ENCODE results near the gene TMEM131.

Gene TMEM131

DNA sequence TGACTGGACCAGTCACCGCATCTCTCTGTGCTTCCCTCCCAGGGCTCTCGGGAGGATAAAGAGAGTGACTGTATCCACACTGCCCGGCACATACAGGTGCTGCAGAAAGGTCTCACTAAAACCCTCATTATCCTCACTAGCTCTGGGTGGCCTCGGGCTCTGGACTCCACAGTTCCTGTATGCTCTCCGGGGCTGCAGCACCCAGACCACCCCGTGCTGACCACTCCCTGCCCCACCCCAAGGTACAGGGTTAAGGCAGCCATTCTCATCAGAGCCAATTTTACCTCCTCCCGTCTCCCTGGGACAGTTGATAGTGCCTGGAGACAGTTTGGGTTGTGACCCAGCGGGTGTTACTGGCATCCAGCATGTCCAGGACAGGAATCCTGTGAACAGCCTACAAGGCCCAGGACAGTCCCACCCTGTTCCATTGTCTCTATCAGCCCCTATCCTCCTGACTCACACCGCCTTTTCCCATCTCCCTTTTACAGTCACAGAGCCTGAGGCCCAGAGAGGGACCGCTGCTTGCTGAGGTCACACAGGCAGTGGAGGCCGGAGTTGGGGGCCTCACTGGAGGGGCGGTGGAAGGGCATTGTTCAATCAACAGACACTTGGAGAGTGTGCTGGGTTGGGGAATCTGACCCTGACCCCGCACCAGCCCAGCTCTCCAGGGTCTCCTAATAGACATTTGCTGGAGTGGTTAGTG, 280.6 kb downstream of the TMEM131 start:
- no peak for DNase-seq

DNA sequence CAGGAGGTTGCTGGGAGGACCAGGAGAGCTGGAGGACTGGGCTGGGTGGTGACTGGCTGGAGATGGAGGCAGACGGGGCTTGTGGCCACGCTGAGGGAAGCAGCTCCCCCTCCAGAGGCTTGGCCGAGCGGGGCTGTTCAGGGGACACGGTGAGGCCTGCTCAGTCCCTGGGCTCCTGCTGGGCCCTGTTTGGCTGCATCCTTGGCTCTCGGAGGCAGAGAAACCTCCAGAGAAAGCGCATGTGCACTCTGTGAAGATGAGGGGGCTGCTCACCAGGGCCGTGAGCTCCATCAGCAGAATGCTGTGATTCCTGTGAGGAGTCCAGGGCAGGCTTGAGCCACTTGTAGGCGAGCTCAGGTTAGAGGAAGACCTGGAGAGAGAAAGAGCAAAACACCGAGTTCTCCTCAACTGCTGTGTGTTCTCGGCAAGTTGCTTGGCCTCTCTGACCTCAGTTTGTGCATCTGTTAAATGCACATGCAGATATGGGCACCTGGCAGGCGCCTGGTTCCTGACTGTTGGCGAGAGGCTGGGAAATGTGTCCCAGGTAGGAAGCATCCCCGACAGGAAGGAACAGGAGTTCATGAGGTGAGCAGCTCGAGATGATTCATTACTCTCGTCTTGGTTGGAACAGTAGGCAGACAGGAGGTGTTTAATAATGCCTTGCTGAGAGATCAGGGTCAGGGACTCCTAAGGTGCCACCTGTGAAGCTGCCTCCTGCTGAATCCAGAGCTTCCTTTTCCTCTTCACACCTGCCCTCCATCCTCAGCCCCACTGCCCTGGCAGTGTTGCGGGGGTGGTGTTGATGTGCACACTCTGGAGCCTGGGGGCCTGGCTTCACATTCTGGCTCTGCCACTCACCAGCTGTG, 281.4 kb downstream of the TMEM131 start:
- H2AFZ ChIP-seq (ENCODE audit: low read depth, low read length), result no peak overlapping the region
- WGBS, result 84% methylated on average over 17 of the region's 17 CpGs
- peak overlapping the region; percentile 41 for H2BK15ac ChIP-seq (ENCODE audit: low read depth, poor library complexity, severe bottlenecking)
- H4K8ac ChIP-seq (ENCODE audit: low read length), result peak overlapping the region; percentile 96
- no peak overlapping the region for H3K9ac ChIP-seq (ENCODE audit: low read length)
- H3K4me1 ChIP-seq (ENCODE audit: control insufficient read depth, insufficient read depth, low read depth, low read length), result peaks cover 2% of the 10 kb centered on the region
- no peaks in the 10 kb centered on the region for H3K79me1 ChIP-seq (replicated peaks; ENCODE audit: low read length, poor library complexity, severe bottlenecking)
- no peak overlapping the region for H3K4me2 ChIP-seq (ENCODE audit: low read length, poor library complexity, severe bottlenecking)
- no peak overlapping the region for H3K4ac ChIP-seq (ENCODE audit: low read depth in 1 of 2, low read length in 2 of 2)
- no peak overlapping the region for H3K4me3 ChIP-seq (ENCODE audit: insufficient read depth in 1 of 2, low read depth in 1 of 2, low read length in 2 of 2)
- H3K9me3 ChIP-seq (ENCODE audit: control insufficient read depth, low read length), result no peaks in the 10 kb centered on the region
- peak overlapping the region in 1 of 2 experiments; percentile 76 for H2BK12ac ChIP-seq (ENCODE audit: low read length in 2 of 2)
- no peaks in the 10 kb centered on the region for H3K36me3 ChIP-seq (ENCODE audit: control insufficient read depth in 1 of 2, insufficient read depth in 2 of 2, low read depth in 1 of 2, low read length in 2 of 2)
- peak overlapping the region; percentile 13 for H2BK120ac ChIP-seq (ENCODE audit: low read depth, low read length)
- no peak overlapping the region for H2BK5ac ChIP-seq (ENCODE audit: low read depth, low read length, poor library complexity, severe bottlenecking)
- H3K23ac ChIP-seq (ENCODE audit: low read length in 2 of 2), result no peak overlapping the region
- H3K27ac ChIP-seq (ENCODE audit: low read length, poor library complexity, severe bottlenecking), result no peak overlapping the region
- no peak for DNase-seq
- peak overlapping the region; percentile 42 to 66 for H3K18ac ChIP-seq (ENCODE audit: low read depth in 1 of 2, low read length in 2 of 2)
- H4K91ac ChIP-seq (ENCODE audit: low read length), result no peak overlapping the region
- H3K14ac ChIP-seq (ENCODE audit: low read length in 2 of 2), result peak overlapping the region in 1 of 2 experiments; percentile 79
- H3K27me3 ChIP-seq (ENCODE audit: control insufficient read depth in 1 of 2, insufficient read depth in 1 of 2, low read length in 2 of 2), result peaks cover 20 to 57% of the 10 kb centered on the region in 2 experiments
- H2AK5ac ChIP-seq (ENCODE audit: low read length, severe bottlenecking), result no peak overlapping the region

More for the DNA sequence above, 280.6 kb downstream of the TMEM131 start:
- Histone ChIP-seq H3K9ac (ENCODE audit: low read length) (no peak overlapping the region), H3K23ac (ENCODE audit: low read length in 2 of 2) (no peak overlapping the region), H3K79me1 (replicated peaks; ENCODE audit: low read length, poor library complexity, severe bottlenecking) (no peaks in the 10 kb centered on the region), H3K9me3 (ENCODE audit: control insufficient read depth, low read length) (no peaks in the 10 kb centered on the region), H3K4me2 (ENCODE audit: low read length, poor library complexity, severe bottlenecking) (no peak overlapping the region), H2BK15ac (ENCODE audit: low read depth, poor library complexity, severe bottlenecking) (no peak overlapping the region), H2BK120ac (ENCODE audit: low read depth, low read length) (no peak overlapping the region), H3K36me3 (ENCODE audit: control insufficient read depth in 1 of 2, insufficient read depth in 2 of 2, low read depth in 1 of 2, low read length in 2 of 2) (no peaks in the 10 kb centered on the region), H2BK12ac (ENCODE audit: low read length in 2 of 2) (no peak overlapping the region), H4K8ac (ENCODE audit: low read length) (no peak overlapping the region), H4K91ac (ENCODE audit: low read length) (no peak overlapping the region), H2AK5ac (ENCODE audit: low read length, severe bottlenecking) (no peak overlapping the region), H2BK5ac (ENCODE audit: low read depth, low read length, poor library complexity, severe bottlenecking) (no peak overlapping the region), H2AFZ (ENCODE audit: low read depth, low read length) (no peak overlapping the region), H3K27me3 (ENCODE audit: control insufficient read depth in 1 of 2, insufficient read depth in 1 of 2, low read length in 2 of 2) (peaks cover 20 to 51% of the 10 kb centered on the region in 2 experiments), H3K27ac (ENCODE audit: low read length, poor library complexity, severe bottlenecking) (no peak overlapping the region), H3K4me3 (ENCODE audit: insufficient read depth in 1 of 2, low read depth in 1 of 2, low read length in 2 of 2) (no peak overlapping the region), H3K4me1 (ENCODE audit: control insufficient read depth, insufficient read depth, low read depth, low read length) (peaks cover 2% of the 10 kb centered on the region), H3K4ac (ENCODE audit: low read depth in 1 of 2, low read length in 2 of 2) (no peak overlapping the region), H3K18ac (ENCODE audit: low read depth in 1 of 2, low read length in 2 of 2) (no peak overlapping the region), H3K14ac (ENCODE audit: low read length in 2 of 2) (no peak overlapping the region)
- WGBS, result 93% methylated on average over 13 of the region's 13 CpGs

DNA sequence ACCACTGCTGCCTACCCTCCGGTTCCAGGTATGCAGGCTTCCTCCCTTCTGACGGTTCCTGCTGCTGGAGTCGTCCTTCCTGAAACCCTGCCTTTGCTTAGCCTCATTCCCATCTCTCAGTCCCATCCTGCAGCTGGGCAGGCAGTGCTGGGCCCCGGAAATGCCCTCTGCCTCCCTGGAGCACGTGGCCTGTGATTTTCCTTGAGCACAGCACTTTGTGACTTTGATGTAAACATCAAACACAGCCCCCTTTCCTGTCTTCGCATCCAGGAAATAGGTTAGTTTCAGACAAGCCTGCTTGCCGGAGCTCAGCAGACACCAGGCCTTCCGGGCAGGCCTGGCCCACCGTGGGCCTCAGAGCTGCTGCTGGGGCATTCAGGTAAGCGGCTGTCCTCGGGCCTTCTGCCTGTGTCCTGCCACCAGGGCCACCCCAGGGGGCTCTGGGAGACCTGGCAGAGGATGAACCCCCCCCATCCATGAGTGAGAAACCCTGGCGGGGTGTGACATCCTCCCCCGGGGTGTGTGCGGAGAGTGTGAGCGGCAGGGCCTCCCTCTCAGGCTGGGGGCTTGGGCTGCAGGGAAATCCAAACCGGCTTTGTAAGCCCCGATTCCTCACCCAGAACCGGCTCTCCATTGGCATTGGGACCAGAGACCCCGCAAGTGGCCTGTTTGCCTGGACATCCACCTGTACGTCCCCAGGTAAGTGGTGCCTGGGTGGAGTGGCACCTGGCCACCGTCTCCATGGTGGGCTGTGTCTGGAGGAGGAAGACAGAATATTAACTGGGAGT, 282.3 kb downstream of the TMEM131 start, which contains the start of gene ZAP70:
ZAP70 (plus strand) TSS at position 281 of the 788 bp plus-strand sequence. CDS start 10,461 bp downstream, outside the sequence.
- H2BK15ac ChIP-seq (ENCODE audit: low read depth, poor library complexity, severe bottlenecking), result peak within 1 kb of the TSS; percentile 49
- no peak within 1 kb of the TSS for H2BK5ac ChIP-seq (ENCODE audit: low read depth, low read length, poor library complexity, severe bottlenecking)
- no peak within 1 kb of the TSS for H3K4me2 ChIP-seq (ENCODE audit: low read length, poor library complexity, severe bottlenecking)
- no peak within 1 kb of the TSS for H3K4me3 ChIP-seq (ENCODE audit: insufficient read depth in 1 of 2, low read depth in 1 of 2, low read length in 2 of 2)
- H3K14ac ChIP-seq (ENCODE audit: low read length in 2 of 2), result peak within 1 kb of the TSS in 1 of 2 experiments; percentile 79
- H4K8ac ChIP-seq (ENCODE audit: low read length), result peak within 1 kb of the TSS; percentile 96
- peak within 1 kb of the TSS; percentile 87 for H2AFZ ChIP-seq (ENCODE audit: low read depth, low read length)
- H3K23ac ChIP-seq (ENCODE audit: low read length in 2 of 2), result no peak within 1 kb of the TSS
- H3K36me3 ChIP-seq (ENCODE audit: control insufficient read depth in 1 of 2, insufficient read depth in 2 of 2, low read depth in 1 of 2, low read length in 2 of 2), result no peaks in the 10 kb centered on the region
- H3K27me3 ChIP-seq (ENCODE audit: control insufficient read depth in 1 of 2, insufficient read depth in 1 of 2, low read length in 2 of 2), result peaks cover 25 to 57% of the 10 kb centered on the region in 2 experiments
- H3K4ac ChIP-seq (ENCODE audit: low read depth in 1 of 2, low read length in 2 of 2), result peak within 1 kb of the TSS; percentile 56 to 81
- no peak within 1 kb of the TSS for H3K9ac ChIP-seq (ENCODE audit: low read length)
- peak within 1 kb of the TSS; percentile 96 for H4K91ac ChIP-seq (ENCODE audit: low read length)
- H3K4me1 ChIP-seq (ENCODE audit: control insufficient read depth, insufficient read depth, low read depth, low read length), result peaks cover 2% of the 10 kb centered on the region
- no peak within 1 kb of the TSS for H2AK5ac ChIP-seq (ENCODE audit: low read length, severe bottlenecking)
- DNase-seq, result no peak
- H2BK120ac ChIP-seq (ENCODE audit: low read depth, low read length), result peak within 1 kb of the TSS; percentile 55
- WGBS, result 59% methylated on average over 21 of the region's 21 CpGs
- H3K18ac ChIP-seq (ENCODE audit: low read depth in 1 of 2, low read length in 2 of 2), result peak within 1 kb of the TSS; percentile 57 to 72
- peak within 1 kb of the TSS in 1 of 2 experiments; percentile 79 for H2BK12ac ChIP-seq (ENCODE audit: low read length in 2 of 2)
- no peaks in the 10 kb centered on the region for H3K9me3 ChIP-seq (ENCODE audit: control insufficient read depth, low read length)
- H3K27ac ChIP-seq (ENCODE audit: low read length, poor library complexity, severe bottlenecking), result no peak within 1 kb of the TSS
- no peaks in the 10 kb centered on the region for H3K79me1 ChIP-seq (replicated peaks; ENCODE audit: low read length, poor library complexity, severe bottlenecking)
